Muscle of leg (tissue), 11 donors: ENCODE data around the gene STK24. TPM values are rescaled to one million over a fixed set of nuclear protein-coding genes. Genes with fewer than 3 reads are reported as not detected.
A peak's percentile ranks its signal among the peaks of the same experiment; 100 is the strongest.

Experiments
- DNase-seq: peaks from one replicate; pipeline ENCODE4 v3.0.0; 2013
- H3K27ac ChIP-seq: one replicate; pipeline ENCODE4 v1.5.1; 2013; ENCODE audit warnings: mild to moderate bottlenecking, low read length, control low read depth
- H3K27me3 ChIP-seq: one replicate; pipeline ENCODE4 v1.6.1; 2013; ENCODE audit warnings: low read length; ENCODE audit not compliant: control insufficient read depth, insufficient read depth
- H3K36me3 ChIP-seq: one replicate; pipeline ENCODE4 v1.6.1; 2013; ENCODE audit warnings: low read length; ENCODE audit not compliant: control insufficient read depth, insufficient read depth
- H3K4me1 ChIP-seq: one replicate; pipeline ENCODE4 v1.6.1; 2013; ENCODE audit warnings: low read length; ENCODE audit not compliant: control insufficient read depth, insufficient read depth
- H3K4me3 ChIP-seq: one replicate; pipeline ENCODE4 v1.5.1; 2013; ENCODE audit warnings: low read length, control low read depth
- H3K9me3 ChIP-seq: replicated peaks from 2 replicates; pipeline ENCODE4 v1.6.1; 2013; ENCODE audit warnings: low read depth, low read length; ENCODE audit not compliant: control insufficient read depth
- WGBS: methylation state at CpG from one replicate; pipeline ENCODE4 v1.1.5; 2013; ENCODE audit warnings: missing lambda C conversion rate; ENCODE audit not compliant: insufficient coverage; 5-methylcytosine and 5-hydroxymethylcytosine counted together
- polyA plus RNA-seq, 8 donors: library from polyadenylated mRNA; unstranded; fragments of 120-200 nt; gene quantifications; one replicate each; pipeline versions ENCODE4 v1.2.1 to v1.2.3, GENCODE V29; 2013; ENCODE audit warnings: inconsistent platforms in 1 of 8, low replicate concordance in 1 of 8; ENCODE audit not compliant: insufficient read length in 8 of 8, insufficient read depth in 1 of 8
- total RNA-seq: library from RNA; stranded (reverse); fragments of 120-200 nt; gene quantifications from one replicate; pipeline ENCODE4 v1.2.4, GENCODE V29; 2013

Gene STK24
- total and polyA plus RNA-seq, 9 donors = 36.2 to 61.8 (median 44.1) TPM

DNA sequence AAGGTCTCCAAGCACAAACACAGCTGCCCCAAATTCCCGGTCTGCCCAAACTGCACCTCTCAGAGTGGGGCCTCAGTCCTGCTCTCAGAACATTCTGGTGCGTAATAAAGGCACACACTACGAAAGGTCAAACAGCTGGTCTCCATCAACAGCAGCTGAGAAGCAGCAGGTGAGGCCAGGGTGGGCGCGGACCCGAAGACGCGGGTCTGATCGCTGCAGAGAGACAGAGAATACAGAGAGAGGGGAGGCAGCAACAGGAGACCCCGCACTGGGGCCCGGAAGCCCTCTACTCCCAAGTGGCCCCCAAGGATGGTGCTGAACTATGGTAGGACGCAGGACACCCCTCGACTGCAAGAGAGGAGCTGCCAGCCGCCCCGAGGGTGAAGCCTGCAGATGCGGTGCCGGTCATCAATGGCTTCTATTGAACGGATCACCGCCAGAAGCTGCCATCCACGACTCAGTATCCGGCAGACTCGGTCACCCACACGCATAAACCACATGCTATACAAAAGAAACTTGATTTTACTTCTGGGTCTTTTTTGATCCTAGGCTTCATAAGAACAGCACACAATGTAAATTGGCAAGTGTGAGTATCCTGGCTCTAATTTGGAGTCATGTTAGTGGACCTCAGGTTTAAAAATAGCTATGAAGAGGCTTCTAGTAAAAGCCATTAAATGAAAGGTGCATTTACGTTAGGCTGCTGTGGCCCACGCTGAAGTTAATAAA is 33.4 kb downstream of the STK24 start:
- Histone ChIP-seq H3K27me3 (no peaks in the 10 kb centered on the region), H3K4me3 (no peak overlapping the region), H3K36me3 (peaks cover 3% of the 10 kb centered on the region), H3K27ac (peak overlapping the region; percentile 8), H3K4me1 (peaks cover 46% of the 10 kb centered on the region), H3K9me3 (no peaks in the 10 kb centered on the region)
- peak; percentile 58 for DNase-seq
- WGBS = 36% methylated on average over 21 of the region's 25 CpGs

DNA sequence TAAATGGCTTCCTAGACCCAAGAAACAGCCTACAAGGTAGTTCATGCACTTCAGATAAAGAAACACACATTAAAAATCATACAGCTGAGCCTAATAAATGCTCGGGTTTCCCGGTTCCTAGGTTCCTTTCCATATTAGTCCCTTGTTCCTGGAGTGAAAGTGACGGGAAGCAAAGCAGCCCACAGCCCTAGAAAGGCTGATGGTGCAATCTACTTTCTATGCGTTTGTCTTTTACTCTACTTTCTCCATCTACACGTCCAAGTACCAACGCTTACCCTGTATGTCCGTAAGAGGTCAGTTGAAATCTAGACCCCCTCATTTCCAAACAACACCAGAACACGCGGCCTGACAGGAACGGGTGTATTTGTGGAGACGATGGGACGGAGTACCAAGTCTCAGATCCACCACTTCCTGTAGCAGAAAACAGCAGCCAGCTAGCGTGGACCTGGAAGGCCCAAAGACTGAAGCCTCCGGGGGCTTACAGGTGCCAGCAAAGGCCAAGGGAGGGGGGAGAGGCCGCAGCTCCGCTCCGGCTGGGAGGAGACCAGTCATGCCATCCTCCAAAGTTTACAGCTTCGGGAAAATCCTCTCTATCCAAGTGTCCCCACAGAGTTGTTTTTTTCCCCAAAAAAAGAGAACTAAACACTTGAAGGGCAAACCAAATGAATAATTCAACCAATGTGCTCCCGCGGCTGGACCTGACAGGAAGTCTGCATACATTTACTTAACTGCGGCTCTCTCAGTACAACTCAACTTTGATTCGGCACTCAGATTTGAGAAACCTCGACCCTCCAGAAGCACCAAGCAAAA is 34.1 kb downstream of the STK24 start:
- Histone ChIP-seq H3K4me3 (no peak overlapping the region), H3K4me1 (peaks cover 46% of the 10 kb centered on the region), H3K27ac (peak overlapping the region; percentile 54), H3K9me3 (no peaks in the 10 kb centered on the region), H3K36me3 (peaks cover 3% of the 10 kb centered on the region), H3K27me3 (no peaks in the 10 kb centered on the region)
- 18% methylated on average over 10 of the region's 23 CpGs for WGBS
- DNase-seq = peak; percentile 60

DNA sequence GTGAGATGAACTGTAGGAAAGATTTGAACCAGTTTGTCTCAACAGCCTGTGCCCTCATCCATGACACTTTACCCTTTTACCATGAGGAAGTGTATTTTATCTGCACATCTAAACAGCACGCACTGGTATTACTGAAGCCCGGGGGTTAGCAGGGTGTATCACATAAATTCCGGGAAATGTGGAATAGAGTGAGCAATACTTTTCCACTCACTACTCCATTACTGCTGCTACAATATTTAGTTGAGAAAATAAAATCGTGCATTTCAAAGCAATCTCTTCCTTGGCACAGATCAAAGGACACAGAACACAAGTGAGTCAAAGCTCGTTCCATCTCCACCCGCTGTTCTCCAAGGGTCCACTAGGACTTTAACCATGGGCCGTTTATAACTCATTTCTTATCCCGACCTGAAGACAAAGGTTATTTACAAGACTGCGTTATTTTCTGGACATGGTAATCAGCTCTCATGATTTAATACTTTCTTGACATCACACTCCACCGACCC is 35.2 kb downstream of the STK24 start:
- peak; percentile 68 for DNase-seq
- Histone ChIP-seq H3K9me3 (no peaks in the 10 kb centered on the region), H3K27me3 (no peaks in the 10 kb centered on the region), H3K27ac (peak overlapping the region; percentile 82), H3K36me3 (no peaks in the 10 kb centered on the region), H3K4me3 (no peak overlapping the region), H3K4me1 (peaks cover 56% of the 10 kb centered on the region)
- WGBS = 63% methylated on average over 3 of the region's 10 CpGs

DNA sequence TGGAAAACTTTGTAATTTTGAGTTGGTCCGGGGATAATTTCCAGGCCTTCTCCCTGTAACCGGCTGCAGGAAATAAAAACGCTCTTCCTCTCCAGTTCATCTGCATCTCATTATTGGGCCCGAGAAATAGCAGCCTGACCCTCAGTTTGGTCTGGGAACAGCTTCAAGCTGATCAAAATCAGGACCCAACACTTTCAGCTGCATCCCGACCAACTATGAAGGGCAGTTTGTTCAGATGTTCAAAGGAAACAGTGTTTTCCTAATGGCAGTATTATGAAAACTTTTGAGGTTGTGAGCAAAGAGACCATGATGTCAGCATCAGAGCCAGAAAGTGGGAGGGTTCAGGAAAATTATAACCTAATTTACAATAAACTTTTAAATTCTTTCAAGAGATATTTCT is 35.7 kb downstream of the STK24 start:
- Histone ChIP-seq H3K36me3 (no peaks in the 10 kb centered on the region), H3K4me3 (no peak overlapping the region), H3K27me3 (no peaks in the 10 kb centered on the region), H3K9me3 (no peaks in the 10 kb centered on the region), H3K4me1 (peaks cover 60% of the 10 kb centered on the region), H3K27ac (peak overlapping the region; percentile 82)
- peak; percentile 68 for DNase-seq
- no CpG with 5 or more reads among the region's 5 CpGs for WGBS

DNA sequence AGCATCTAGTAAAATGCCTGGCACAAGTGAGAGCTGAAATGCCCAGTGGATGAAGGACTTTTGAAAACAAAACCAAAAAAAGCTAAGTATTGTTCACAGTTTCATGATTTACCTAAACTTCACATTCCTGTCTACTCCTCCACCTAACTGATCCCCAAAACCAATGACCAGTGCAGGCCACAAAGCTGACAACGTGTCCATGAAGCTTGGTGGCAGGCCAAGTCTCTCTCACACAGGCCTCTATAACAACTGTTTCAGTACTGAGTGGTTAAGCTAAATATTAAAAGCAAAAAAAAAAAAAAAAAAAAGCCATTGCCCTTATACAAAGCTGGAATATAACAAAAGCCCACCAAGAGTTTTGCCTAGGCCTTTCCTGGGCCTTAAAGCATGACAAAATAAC is 36.4 kb downstream of the STK24 start:
- H3K4me3 ChIP-seq = no peak overlapping the region
- WGBS = no CpG with 5 or more reads among the region's 1 CpG
- H3K4me1 ChIP-seq = peaks cover 61% of the 10 kb centered on the region
- no peaks in the 10 kb centered on the region for H3K27me3 ChIP-seq
- no peaks in the 10 kb centered on the region for H3K36me3 ChIP-seq
- DNase-seq = no peak
- H3K9me3 ChIP-seq = no peaks in the 10 kb centered on the region
- peak overlapping the region; percentile 82 for H3K27ac ChIP-seq

DNA sequence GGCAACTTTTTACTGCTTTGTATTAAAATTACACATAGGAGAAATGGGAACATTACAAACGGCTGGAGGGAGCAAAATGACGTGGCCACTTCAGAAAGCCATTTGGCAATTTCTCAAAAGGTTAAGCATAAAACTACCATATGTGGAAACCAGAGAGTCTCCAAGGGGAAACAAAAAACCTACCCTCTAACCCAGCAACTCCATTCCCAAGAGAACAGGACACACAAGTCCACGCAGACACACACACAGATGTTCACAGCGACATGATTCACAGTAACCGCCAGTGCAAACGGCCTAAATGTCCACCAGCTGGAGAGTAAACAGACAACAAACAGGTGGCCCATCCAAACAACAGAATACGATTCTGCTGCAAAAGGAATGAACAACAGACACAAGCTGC is 37.2 kb downstream of the STK24 start:
- Histone ChIP-seq H3K9me3 (no peaks in the 10 kb centered on the region), H3K4me1 (peaks cover 61% of the 10 kb centered on the region), H3K4me3 (no peak overlapping the region), H3K27me3 (no peaks in the 10 kb centered on the region), H3K27ac (peak overlapping the region; percentile 82), H3K36me3 (no peaks in the 10 kb centered on the region)
- 20% methylated on average over 5 of the region's 7 CpGs for WGBS
- peak; percentile 86 for DNase-seq

DNA sequence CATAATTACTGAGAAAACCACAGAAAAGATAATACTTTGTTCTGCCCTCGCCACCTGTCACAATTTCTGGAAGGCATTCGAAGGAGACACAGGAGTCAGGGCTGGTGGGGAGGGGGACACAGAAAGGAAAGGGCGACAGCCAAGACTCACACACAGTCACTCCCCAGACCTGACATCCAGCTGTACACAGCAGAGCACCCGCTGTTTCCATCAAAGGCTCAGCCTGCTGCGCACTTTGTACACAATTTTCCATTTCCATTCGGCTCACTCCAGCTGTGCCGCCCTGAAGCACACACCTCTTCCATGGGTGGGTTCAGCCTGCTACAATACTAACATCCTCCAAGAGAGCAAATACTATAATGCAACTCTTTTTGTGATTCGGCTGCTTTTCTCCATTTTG is 38.0 kb downstream of the STK24 start:
- Histone ChIP-seq H3K27me3 (no peaks in the 10 kb centered on the region), H3K4me1 (peaks cover 55% of the 10 kb centered on the region), H3K36me3 (no peaks in the 10 kb centered on the region), H3K27ac (no peak overlapping the region), H3K9me3 (no peaks in the 10 kb centered on the region), H3K4me3 (no peak overlapping the region)
- no peak for DNase-seq
- WGBS = 86% methylated on average over 3 of the region's 8 CpGs

DNA sequence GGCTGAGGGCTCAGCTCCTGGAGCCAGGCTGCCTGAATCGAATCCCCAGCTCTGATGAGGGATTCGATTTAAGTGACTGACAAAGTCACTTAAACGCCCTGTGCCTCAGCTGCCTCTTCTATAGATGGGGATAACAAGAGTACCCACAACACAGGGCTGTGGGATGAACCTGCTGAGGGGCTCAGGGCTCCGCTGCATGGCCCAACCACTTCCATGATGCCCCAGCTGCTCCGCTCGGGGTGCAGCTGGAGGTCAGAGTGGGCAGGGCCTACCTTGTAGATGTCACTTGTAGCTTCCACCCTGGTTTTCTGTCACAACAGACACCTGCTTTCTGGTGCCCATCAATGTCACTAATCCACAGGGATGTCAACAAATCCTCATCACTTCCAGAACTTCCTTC is 39.2 kb downstream of the STK24 start:
- H3K4me1 ChIP-seq = peaks cover 45% of the 10 kb centered on the region
- no peak for DNase-seq
- WGBS = 93% methylated on average over 6 of the region's 6 CpGs

DNA sequence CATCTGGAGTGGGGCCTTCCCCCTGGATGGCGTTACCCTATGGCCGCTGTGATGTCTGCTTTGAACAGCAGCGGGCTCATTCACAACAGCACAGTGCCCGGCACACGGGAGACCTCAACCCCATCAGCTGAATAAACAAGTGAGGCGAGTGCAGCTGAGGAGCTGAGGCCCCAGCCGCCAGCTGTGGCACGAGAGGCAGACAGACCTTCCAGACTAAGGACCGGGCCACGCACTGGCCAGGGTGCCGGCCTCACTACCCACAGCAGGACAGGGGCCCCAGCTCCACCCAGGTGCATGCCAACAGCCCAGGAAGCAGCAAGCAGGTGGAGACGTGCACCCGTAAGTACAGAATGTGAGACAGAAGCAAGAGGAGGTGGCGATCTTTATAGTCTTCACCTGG is 39.6 kb downstream of the STK24 start:
- H3K9me3 ChIP-seq = no peaks in the 10 kb centered on the region
- H3K4me1 ChIP-seq = peaks cover 41% of the 10 kb centered on the region
- no peak overlapping the region for H3K4me3 ChIP-seq
- 93% methylated on average over 12 of the region's 14 CpGs for WGBS
- no peaks in the 10 kb centered on the region for H3K36me3 ChIP-seq
- H3K27me3 ChIP-seq = no peaks in the 10 kb centered on the region
- no peak for DNase-seq
- H3K27ac ChIP-seq = no peak overlapping the region

More for the DNA sequence above, 39.2 kb downstream of the STK24 start:
- H3K36me3 ChIP-seq = no peaks in the 10 kb centered on the region
- H3K27me3 ChIP-seq = no peaks in the 10 kb centered on the region
- no peaks in the 10 kb centered on the region for H3K9me3 ChIP-seq
- H3K4me3 ChIP-seq = no peak overlapping the region
- H3K27ac ChIP-seq = no peak overlapping the region

DNA sequence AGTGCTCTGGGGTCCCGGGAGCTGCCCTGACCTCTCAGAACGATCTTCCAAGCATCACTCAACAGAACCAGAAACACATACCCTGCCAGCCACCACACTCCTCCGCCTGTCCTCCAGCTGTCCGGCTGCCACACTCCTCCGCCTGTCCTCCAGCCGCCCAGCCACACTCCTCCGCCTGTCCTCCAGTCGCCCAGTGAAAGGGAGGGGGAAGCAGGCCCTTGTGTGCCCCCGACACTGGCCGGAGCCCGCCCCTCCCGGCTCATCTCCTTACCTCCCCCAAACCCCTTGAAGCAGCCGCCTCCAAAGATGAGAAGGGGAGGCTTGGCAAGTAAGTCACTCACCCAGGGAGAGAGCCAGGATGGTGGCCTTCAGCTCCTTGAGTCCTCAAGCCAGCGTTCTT is 40.2 kb downstream of the STK24 start:
- Histone ChIP-seq H3K4me1 (peaks cover 38% of the 10 kb centered on the region), H3K36me3 (no peaks in the 10 kb centered on the region), H3K27me3 (no peaks in the 10 kb centered on the region), H3K4me3 (no peak overlapping the region), H3K27ac (no peak overlapping the region), H3K9me3 (no peaks in the 10 kb centered on the region)
- no peak for DNase-seq
- WGBS = 78% methylated on average over 9 of the region's 14 CpGs
